ENCODE results near the gene SMYD3. TPM values are rescaled to one million over a fixed set of nuclear protein-coding genes. Genes with fewer than 3 reads are reported as not detected.

The SMYD3 gene
- total and polyA plus RNA-seq, 9 of the 15 experiments (the other 6 are each of a cell fraction or from before 2014, with no cell fraction given), result 128 to 440 (median 197) TPM

DNA sequence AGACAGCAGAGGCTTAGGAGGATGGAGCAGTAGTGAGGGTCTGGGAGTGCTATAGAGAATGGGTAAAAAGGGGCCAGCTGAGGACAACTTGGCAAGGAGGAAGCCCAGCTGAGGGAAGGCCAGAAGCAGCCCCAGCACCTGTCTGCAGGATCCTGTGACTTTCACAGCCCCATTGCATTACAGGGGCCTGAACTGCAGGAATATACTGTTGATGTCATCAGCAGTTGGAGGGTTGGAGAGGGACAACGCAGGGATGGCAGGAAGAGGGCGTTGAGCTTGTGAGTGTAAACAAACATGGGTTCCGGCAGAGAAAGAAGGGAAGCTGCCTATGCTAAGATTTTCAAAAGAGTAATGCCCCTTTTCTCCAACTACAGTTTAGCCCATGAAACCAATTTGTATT is 628.5 kb downstream of the SMYD3 start:
- Histone ChIP-seq H3K4me1 (replicated peaks in 1 of 2; ENCODE audit: control insufficient read depth in 2 of 2, insufficient read depth in 2 of 2, low read length in 2 of 2) (peaks cover 10 to 28% of the 10 kb centered on the region in 2 experiments; a peak in 4 of 5 replicates), H3K9me3 (replicated peaks; ENCODE audit: control insufficient read depth, insufficient read depth, low read depth, low read length) (no peaks in the 10 kb centered on the region), H4K20me1 (replicated peaks; ENCODE audit: control insufficient read depth, insufficient read depth, low read length) (no peaks in the 10 kb centered on the region), H3K36me3 (ENCODE audit: control insufficient read depth, insufficient read depth, low read length) (peaks cover 56% of the 10 kb centered on the region), H2AFZ (ENCODE audit: low read depth, low read length) (no peak overlapping the region), H3K9me1 (ENCODE audit: control insufficient read depth, insufficient read depth, low read length) (no peaks in the 10 kb centered on the region), H3K4me2 (ENCODE audit: insufficient read depth, low read length) (no peak overlapping the region), H3K27me3 (ENCODE audit: control insufficient read depth in 2 of 2, insufficient read depth in 2 of 2, low read length in 2 of 2) (no peaks in the 10 kb centered on the region; a peak in 1 of 5 replicates), H3K9ac (ENCODE audit: insufficient read depth in 1 of 2, low read depth in 2 of 2, low read length in 2 of 2) (no peak overlapping the region; a peak in 1 of 4 replicates), H3K27ac (ENCODE audit: extremely low read depth, low read depth, low read length) (no peak overlapping the region), H3K79me2 (ENCODE audit: control insufficient read depth, insufficient read depth, low read length) (peaks cover 13% of the 10 kb centered on the region; the same call in 2 of the 3 replicates), H3K4me3 (no peak overlapping the region)
- WGBS (ENCODE audit: insufficient coverage, low coverage, missing lambda C conversion rate), result 54% methylated on average over 3 of the region's 3 CpGs
- FAIRE-seq (no peak), DNase-seq (ENCODE audit: extremely low read depth in 1 of 4, low spot score in 3 of 4) (no peak), ATAC-seq (no peak)
- intact Hi-C loops (cut with micrococcal nuclease) (no loop called here), in situ Hi-C loops (cut with MboI) (no loop called here)
- POLR2A ChIA-PET, result interaction anchor here (0.7 to 0.9 kb wide), 2 partner anchors 9 to 486 kb away, joined by 3 read pairs; no protein-coding TSS in a partner anchor
- CTCF ChIA-PET (ENCODE audit: low intra/inter-chr PET ratio), result no interaction called here
- no TSS peak for BruUV-seq (replicated peaks)
- TF ChIP-seq ILK (tag; IDR thresholded peaks at IDR 0.05; ENCODE audit: borderline replicate concordance, low read depth) (no peak), ZNF121 (CRISPR knock-in tag; conservative IDR thresholded peaks at IDR 0.05) (no peak), KAT7 (CRISPR knock-in tag; IDR thresholded peaks at IDR 0.05; ENCODE audit: borderline replicate concordance) (no peak), NCOA6 (IDR thresholded peaks at IDR 0.05) (no peak)
- TF ChIP-seq, protein P1, sequence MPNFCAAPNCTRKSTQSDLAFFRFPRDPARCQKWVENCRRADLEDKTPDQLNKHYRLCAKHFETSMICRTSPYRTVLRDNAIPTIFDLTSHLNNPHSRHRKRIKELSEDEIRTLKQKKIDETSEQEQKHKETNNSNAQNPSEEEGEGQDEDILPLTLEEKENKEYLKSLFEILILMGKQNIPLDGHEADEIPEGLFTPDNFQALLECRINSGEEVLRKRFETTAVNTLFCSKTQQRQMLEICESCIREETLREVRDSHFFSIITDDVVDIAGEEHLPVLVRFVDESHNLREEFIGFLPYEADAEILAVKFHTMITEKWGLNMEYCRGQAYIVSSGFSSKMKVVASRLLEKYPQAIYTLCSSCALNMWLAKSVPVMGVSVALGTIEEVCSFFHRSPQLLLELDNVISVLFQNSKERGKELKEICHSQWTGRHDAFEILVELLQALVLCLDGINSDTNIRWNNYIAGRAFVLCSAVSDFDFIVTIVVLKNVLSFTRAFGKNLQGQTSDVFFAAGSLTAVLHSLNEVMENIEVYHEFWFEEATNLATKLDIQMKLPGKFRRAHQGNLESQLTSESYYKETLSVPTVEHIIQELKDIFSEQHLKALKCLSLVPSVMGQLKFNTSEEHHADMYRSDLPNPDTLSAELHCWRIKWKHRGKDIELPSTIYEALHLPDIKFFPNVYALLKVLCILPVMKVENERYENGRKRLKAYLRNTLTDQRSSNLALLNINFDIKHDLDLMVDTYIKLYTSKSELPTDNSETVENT (CRISPR knock-in tag; IDR thresholded peaks at IDR 0.05), result no peak
- TF ChIP-seq, protein P2, sequence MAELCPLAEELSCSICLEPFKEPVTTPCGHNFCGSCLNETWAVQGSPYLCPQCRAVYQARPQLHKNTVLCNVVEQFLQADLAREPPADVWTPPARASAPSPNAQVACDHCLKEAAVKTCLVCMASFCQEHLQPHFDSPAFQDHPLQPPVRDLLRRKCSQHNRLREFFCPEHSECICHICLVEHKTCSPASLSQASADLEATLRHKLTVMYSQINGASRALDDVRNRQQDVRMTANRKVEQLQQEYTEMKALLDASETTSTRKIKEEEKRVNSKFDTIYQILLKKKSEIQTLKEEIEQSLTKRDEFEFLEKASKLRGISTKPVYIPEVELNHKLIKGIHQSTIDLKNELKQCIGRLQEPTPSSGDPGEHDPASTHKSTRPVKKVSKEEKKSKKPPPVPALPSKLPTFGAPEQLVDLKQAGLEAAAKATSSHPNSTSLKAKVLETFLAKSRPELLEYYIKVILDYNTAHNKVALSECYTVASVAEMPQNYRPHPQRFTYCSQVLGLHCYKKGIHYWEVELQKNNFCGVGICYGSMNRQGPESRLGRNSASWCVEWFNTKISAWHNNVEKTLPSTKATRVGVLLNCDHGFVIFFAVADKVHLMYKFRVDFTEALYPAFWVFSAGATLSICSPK (IDR thresholded peaks at IDR 0.05; ENCODE audit: borderline replicate concordance), result no peak
- TF ChIP-seq, protein P3, sequence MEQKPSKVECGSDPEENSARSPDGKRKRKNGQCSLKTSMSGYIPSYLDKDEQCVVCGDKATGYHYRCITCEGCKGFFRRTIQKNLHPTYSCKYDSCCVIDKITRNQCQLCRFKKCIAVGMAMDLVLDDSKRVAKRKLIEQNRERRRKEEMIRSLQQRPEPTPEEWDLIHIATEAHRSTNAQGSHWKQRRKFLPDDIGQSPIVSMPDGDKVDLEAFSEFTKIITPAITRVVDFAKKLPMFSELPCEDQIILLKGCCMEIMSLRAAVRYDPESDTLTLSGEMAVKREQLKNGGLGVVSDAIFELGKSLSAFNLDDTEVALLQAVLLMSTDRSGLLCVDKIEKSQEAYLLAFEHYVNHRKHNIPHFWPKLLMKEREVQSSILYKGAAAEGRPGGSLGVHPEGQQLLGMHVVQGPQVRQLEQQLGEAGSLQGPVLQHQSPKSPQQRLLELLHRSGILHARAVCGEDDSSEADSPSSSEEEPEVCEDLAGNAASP (IDR thresholded peaks at IDR 0.05), result no peak
- TF ChIP-seq, protein P4, sequence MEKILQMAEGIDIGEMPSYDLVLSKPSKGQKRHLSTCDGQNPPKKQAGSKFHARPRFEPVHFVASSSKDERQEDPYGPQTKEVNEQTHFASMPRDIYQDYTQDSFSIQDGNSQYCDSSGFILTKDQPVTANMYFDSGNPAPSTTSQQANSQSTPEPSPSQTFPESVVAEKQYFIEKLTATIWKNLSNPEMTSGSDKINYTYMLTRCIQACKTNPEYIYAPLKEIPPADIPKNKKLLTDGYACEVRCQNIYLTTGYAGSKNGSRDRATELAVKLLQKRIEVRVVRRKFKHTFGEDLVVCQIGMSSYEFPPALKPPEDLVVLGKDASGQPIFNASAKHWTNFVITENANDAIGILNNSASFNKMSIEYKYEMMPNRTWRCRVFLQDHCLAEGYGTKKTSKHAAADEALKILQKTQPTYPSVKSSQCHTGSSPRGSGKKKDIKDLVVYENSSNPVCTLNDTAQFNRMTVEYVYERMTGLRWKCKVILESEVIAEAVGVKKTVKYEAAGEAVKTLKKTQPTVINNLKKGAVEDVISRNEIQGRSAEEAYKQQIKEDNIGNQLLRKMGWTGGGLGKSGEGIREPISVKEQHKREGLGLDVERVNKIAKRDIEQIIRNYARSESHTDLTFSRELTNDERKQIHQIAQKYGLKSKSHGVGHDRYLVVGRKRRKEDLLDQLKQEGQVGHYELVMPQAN (IDR thresholded peaks at IDR 0.05; ENCODE audit: borderline replicate concordance), result no peak
- TF ChIP-seq, protein P5, sequence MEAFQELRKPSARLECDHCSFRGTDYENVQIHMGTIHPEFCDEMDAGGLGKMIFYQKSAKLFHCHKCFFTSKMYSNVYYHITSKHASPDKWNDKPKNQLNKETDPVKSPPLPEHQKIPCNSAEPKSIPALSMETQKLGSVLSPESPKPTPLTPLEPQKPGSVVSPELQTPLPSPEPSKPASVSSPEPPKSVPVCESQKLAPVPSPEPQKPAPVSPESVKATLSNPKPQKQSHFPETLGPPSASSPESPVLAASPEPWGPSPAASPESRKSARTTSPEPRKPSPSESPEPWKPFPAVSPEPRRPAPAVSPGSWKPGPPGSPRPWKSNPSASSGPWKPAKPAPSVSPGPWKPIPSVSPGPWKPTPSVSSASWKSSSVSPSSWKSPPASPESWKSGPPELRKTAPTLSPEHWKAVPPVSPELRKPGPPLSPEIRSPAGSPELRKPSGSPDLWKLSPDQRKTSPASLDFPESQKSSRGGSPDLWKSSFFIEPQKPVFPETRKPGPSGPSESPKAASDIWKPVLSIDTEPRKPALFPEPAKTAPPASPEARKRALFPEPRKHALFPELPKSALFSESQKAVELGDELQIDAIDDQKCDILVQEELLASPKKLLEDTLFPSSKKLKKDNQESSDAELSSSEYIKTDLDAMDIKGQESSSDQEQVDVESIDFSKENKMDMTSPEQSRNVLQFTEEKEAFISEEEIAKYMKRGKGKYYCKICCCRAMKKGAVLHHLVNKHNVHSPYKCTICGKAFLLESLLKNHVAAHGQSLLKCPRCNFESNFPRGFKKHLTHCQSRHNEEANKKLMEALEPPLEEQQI (IDR thresholded peaks at IDR 0.05), result no peak

Measured in K562 (cell line).